Upper lobe of left lung (tissue), 6 donors: ENCODE data around the gene SPATA12. TPM values are rescaled to one million over a fixed set of nuclear protein-coding genes. Genes with fewer than 3 reads are reported as not detected.

Experiments used
- ATAC-seq, 2 donors: fragments of 200-7000 bp; cut with Tn5 transposase; one replicate each; pipeline ENCODE4 v1.9.1; 2022; ENCODE audit warnings: mild to moderate bottlenecking in 2 of 2, moderate library complexity in 2 of 2; ENCODE audit not compliant: low FRiP score in 2 of 2
- DNase-seq, 2 donors: peaks; one replicate each; pipeline ENCODE4 v3.0.0-alpha.2; 2019 to 2020
- H3K27ac ChIP-seq, 4 donors: fragments of 200-600 bp; sonication (generic); one replicate each; pipeline ENCODE4 v1.5.1; 2016 to 2019
- H3K27me3 ChIP-seq, 4 donors: fragments of 200-600 bp; sonication (generic); one replicate each; pipeline ENCODE4 v1.5.1; 2017 to 2019
- H3K36me3 ChIP-seq, 4 donors: fragments of 200-600 bp; sonication (generic); one replicate each; pipeline ENCODE4 v1.5.1; 2016 to 2019
- H3K4me1 ChIP-seq, 4 donors: fragments of 200-600 bp; sonication (generic); one replicate each; pipeline ENCODE4 v1.5.1; 2018 to 2019
- H3K4me3 ChIP-seq, 4 donors: fragments of 200-600 bp; sonication (generic); one replicate each; pipeline ENCODE4 v1.5.1; 2017 to 2019; ENCODE audit warnings: mild to moderate bottlenecking in 2 of 4, moderate library complexity in 1 of 4
- H3K9me3 ChIP-seq, 4 donors: fragments of 200-600 bp; sonication (generic); one replicate each; pipeline ENCODE4 v1.5.1; 2018 to 2019
- CTCF ChIP-seq, 6 experiments: fragments of 450-650 bp in 4 of 6; fragments of 200-600 bp in 2 of 6; sonication (generic) in 2 of 6; IDR thresholded peaks; one replicate each; pipeline ENCODE4 v1.5.1; 2016 to 2019; ENCODE audit warnings: antibody characterized with exemption in 6 of 6
- EP300 ChIP-seq, 4 donors: sonication (generic); formaldehyde crosslinking; IDR thresholded peaks; one replicate each; pipeline ENCODE4 v1.5.1; 2017; ENCODE audit warnings: antibody characterized with exemption in 4 of 4, control low read depth in 2 of 4
- POLR2A ChIP-seq, 4 donors: fragments of 450-650 bp; IDR thresholded peaks; one replicate each; pipeline ENCODE4 v1.5.1; 2016 to 2017; ENCODE audit warnings: antibody characterized with exemption in 4 of 4, mild to moderate bottlenecking in 2 of 4
- POLR2AphosphoS5 ChIP-seq, 2 donors: sonication (generic); formaldehyde crosslinking; IDR thresholded peaks; one replicate each; pipeline ENCODE4 v1.5.1; 2017; ENCODE audit warnings: antibody characterized with exemption in 2 of 2
- WGBS, 2 donors: methylation state at CpG; one replicate each; pipeline ENCODE4 v1.1.5; 2017 to 2018; 5-methylcytosine and 5-hydroxymethylcytosine counted together
- total RNA-seq, 6 donors: library from RNA; depleted of rRNA in 4 of 6; stranded (reverse); fragments of >200 nt in 4 of 6; gene quantifications; one replicate each; pipeline versions ENCODE4 v1.1.0 to v1.2.1, GENCODE V29; 2016 to 2021
- donor health status: DM: no; HTN: no; CAD: no; lungs with moderate emphysema.
- donor health status: DM: no; HTN: yes; CAD: no; lungs with severe emphysema.

Gene SPATA12
- total RNA-seq, 6 donors from 2014 or later, result 0.27 to 1.0 (median 0.36) TPM; not detected in 2

DNA sequence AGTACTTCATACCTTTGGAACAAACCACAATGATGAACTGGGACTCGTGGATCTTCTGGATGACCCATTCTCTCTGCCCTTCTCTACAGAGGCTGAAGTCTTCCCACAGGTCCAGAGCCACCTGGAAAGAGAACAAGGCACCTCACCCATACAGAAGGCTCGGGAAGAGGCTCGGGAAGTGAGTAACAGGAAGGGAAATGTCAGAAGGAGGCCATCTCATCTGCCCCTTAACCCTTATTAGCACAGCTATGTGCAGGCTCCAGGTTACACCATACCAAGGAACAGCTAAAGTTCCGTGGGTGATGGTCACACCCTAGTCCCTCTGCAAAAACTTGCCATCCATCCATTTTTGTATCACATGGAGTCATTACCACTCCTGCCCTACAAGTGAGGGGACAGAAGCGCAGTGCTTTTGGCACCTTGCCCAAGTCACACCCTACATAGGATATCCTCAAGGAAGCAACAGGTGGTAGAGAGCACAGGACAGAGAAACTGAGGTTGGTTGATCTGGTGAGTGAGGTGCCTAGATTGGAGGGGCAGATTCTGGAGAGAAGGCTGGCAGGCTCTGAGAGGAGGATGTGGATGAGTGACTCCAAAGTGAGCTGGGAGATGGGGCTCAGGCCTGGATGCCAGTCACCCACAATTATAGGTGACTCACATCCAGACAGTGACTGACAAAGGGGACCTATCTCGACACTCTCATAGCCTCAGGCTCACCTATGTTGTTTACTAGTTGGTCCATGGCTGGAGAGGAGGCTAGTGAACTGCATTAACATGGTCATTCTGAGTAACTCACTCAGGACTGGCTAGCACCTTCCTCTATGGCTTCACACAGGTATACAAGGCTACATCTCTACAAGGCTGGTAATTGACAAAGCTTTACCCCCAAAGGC is 38.2 kb downstream of the SPATA12 start:
- no peaks in the 10 kb centered on the region for H3K4me1 ChIP-seq
- H3K9me3 ChIP-seq, result no peaks in the 10 kb centered on the region
- no peak overlapping the region for H3K27ac ChIP-seq
- DNase-seq, result no peak
- H3K4me3 ChIP-seq, result no peak overlapping the region
- no peaks in the 10 kb centered on the region for H3K36me3 ChIP-seq
- no peak for TF ChIP-seq EP300 (IDR thresholded peaks at IDR 0.05)
- TF ChIP-seq POLR2A (IDR thresholded peaks at IDR 0.05), result no peak
- no peak for TF ChIP-seq POLR2AphosphoS5 (IDR thresholded peaks at IDR 0.05)
- no peak for TF ChIP-seq CTCF (IDR thresholded peaks at IDR 0.05)
- ATAC-seq, result no peak
- 65 to 77% methylated on average over 5 to 6 of the region's 6 CpGs for WGBS, 2 donors
- H3K27me3 ChIP-seq, result no peaks in the 10 kb centered on the region

- H3K27me3 ChIP-seq, result no peaks in the 10 kb centered on the region
- no peaks in the 10 kb centered on the region for H3K9me3 ChIP-seq
- ATAC-seq (peak; percentile 84 to 91), DNase-seq (peak in 1 of 2 donors; percentile 53)
- no peaks in the 10 kb centered on the region for H3K36me3 ChIP-seq
- H3K4me1 ChIP-seq, result no peaks in the 10 kb centered on the region
- no peak overlapping the region for H3K4me3 ChIP-seq
- no peak overlapping the region for H3K27ac ChIP-seq
- 15 to 18% methylated on average over 7 of the region's 7 CpGs for WGBS, 2 donors
- TF ChIP-seq CTCF (IDR thresholded peaks at IDR 0.05) (peak; percentile 74 to 86 (median 81)), EP300 (IDR thresholded peaks at IDR 0.05) (no peak)
Measured at GRCh38 chr3:57100046-57100695, 39.7 kb downstream of the SPATA12 start.

DNA sequence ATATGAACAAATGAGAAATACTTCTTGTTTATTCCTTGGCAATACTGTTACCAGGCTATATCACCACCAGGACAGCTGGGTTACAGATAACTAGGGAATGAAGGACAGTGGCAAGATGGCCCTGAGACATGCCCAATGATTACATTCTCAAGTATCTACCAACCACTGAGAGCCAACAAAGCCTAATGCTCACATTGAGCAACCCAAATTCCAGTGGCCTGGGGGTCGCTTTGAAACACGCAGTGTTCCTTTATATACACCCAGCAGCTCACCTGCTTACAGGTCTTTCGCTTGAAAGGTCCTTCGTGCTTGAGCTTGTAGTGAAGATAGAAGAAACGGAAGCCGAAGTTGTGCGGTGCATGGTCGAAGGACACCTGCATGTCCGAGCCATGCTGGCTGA is 45.1 kb downstream of the SPATA12 start:
- Histone ChIP-seq H3K4me1 (no peaks in the 10 kb centered on the region), H3K27me3 (no peaks in the 10 kb centered on the region), H3K27ac (no peak overlapping the region), H3K4me3 (no peak overlapping the region), H3K9me3 (no peaks in the 10 kb centered on the region), H3K36me3 (no peaks in the 10 kb centered on the region)
- TF ChIP-seq EP300 (IDR thresholded peaks at IDR 0.05) (no peak), CTCF (IDR thresholded peaks at IDR 0.05) (no peak)
- ATAC-seq (no peak), DNase-seq (no peak)
- WGBS, 2 donors, result 97 to 100% methylated on average over 9 of the region's 9 CpGs

- no peak for ATAC-seq
- TF ChIP-seq POLR2AphosphoS5 (IDR thresholded peaks at IDR 0.05) (no peak), POLR2A (IDR thresholded peaks at IDR 0.05) (no peak)
- H3K27ac ChIP-seq, result no peak overlapping the region
- WGBS, 2 donors, result 96% methylated on average over 8 of the region's 8 CpGs
- no peaks in the 10 kb centered on the region for H3K9me3 ChIP-seq
- no peaks in the 10 kb centered on the region for H3K4me1 ChIP-seq
- H3K36me3 ChIP-seq, result no peaks in the 10 kb centered on the region
- DNase-seq, result no peak
- no peak overlapping the region for H3K4me3 ChIP-seq
- H3K27me3 ChIP-seq, result no peaks in the 10 kb centered on the region
Measured at GRCh38 chr3:57108684-57109083, 48.2 kb downstream of the SPATA12 start.

- Histone ChIP-seq H3K27me3 (no peaks in the 10 kb centered on the region), H3K9me3 (no peaks in the 10 kb centered on the region), H3K36me3 (no peaks in the 10 kb centered on the region), H3K27ac (no peak overlapping the region), H3K4me1 (no peaks in the 10 kb centered on the region), H3K4me3 (no peak overlapping the region)
- WGBS, 2 donors, result 80 to 81% methylated on average over 15 of the region's 15 CpGs
- DNase-seq, result no peak
- TF ChIP-seq POLR2A (IDR thresholded peaks at IDR 0.05) (no peak), EP300 (IDR thresholded peaks at IDR 0.05) (no peak), CTCF (IDR thresholded peaks at IDR 0.05) (no peak), POLR2AphosphoS5 (IDR thresholded peaks at IDR 0.05) (no peak)
- ATAC-seq, result peak in 1 of 2 donors; percentile 47
Measured at GRCh38 chr3:57109437-57110199, 49.2 kb downstream of the SPATA12 start.
